OCI-M2 (cell line): ENCODE measurements around the gene PARG.
"Not testable (repeated sequence)": the region's sequence is repeated elsewhere in the genome, so short reads cannot be mapped to it uniquely, and the experiment has no call there.

Experiments used
- DNase-seq: peaks from one replicate; lab custom pipeline; 2025; ENCODE audit not compliant: unreplicated experiment; lab: John Stamatoyannopoulos, UW

Gene PARG

GRCh38 chr10:49908290-49909080, 33.3 kb downstream of the PARG start:
- DNase-seq: not testable (repeated sequence)

GRCh38 chr10:49903829-49904228, 38.0 kb downstream of the PARG start:
- DNase-seq: not testable (repeated sequence)

GRCh38 chr10:49900406-49900805, 41.4 kb downstream of the PARG start:
- DNase-seq: not testable (repeated sequence)

GRCh38 chr10:49899999-49900398, 41.8 kb downstream of the PARG start:
- not testable (repeated sequence) for DNase-seq

- not testable (repeated sequence) for DNase-seq
Observed at GRCh38 chr10:49890025-49890424, 51.8 kb downstream of the PARG start.

GRCh38 chr10:49884739-49885331, 57.0 kb downstream of the PARG start:
- DNase-seq: not testable (repeated sequence)

GRCh38 chr10:49883852-49884251, 58.0 kb downstream of the PARG start:
- DNase-seq: not testable (repeated sequence)

DNA sequence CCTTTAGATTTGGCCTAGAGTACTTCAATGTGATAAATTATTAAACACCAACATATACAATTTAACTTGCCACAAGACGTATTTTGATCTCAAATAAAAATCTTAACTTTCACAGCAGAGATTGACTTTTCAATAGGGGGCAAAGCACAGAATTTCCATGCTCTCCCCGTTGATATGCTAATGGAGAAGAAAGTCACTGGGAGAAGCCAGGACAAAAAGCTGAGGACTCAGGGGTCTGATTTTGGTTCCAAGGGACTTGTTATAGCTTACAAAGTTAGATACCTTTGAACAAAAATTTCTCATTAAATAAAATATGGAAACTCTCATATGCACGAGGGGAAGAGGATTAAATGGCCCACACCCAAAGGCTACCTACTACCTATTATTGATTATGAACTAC, 59.5 kb downstream of the PARG start:
- not testable (repeated sequence) for DNase-seq

DNA sequence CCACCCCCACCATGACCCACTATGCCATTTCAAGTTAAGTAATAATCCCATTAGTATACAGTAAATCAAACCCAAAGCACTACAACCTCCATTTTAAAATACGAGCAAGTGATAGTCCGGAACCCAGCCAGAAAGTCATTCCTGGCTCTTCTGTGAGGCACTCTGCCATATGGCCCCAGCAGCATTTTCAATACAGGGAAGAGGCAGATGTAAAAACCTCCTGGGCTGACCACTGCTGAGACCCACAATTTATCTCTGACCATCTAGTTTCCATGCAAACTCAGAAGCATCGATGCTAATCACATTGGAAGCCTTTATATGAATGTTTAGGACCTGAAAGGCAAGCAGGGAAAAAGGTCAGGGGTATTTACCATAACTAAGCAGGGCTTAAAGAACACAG, 69.1 kb downstream of the PARG start:
- DNase-seq: not testable (repeated sequence)

DNA sequence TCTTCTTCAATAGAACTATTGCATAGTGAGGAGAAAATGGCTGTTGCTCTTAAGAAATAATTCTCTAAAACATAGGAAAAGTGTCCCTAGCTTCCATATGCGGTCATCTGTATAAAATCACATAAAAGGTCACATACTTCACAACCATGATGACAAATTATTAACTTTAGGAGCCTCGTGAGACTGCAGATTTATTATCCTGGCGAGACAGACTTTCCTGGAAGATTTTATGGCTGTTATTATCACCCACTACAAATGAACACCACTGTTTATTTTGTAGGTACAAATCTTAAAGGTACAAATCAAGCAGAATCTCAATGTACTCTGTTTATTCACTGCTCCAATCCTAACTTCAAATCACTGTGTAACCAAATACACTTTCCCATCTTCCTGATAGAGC, 70.4 kb downstream of the PARG start:
- not testable (repeated sequence) for DNase-seq

DNA sequence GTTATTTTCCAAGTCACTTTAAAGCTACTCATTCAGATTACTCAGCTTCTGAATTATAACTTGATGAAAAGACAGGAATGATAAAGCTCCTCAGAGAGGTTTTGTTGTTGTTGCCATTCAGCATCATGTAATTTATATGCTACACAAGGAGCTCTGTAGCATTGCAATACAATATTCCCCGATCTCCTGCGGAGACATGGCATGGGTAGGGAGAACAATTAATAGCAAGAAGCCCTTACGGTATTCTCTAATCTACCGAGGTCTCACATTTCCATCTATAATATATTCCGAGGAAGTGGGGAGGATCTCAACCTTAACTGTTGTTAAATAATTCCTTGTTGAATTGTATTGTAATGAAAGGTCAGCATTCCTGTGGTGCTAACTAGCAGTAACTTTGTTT, 81.9 kb downstream of the PARG start:
- not testable (repeated sequence) for DNase-seq

GRCh38 chr10:49858697-49859382, 83.0 kb downstream of the PARG start:
- DNase-seq: not testable (repeated sequence)

- not testable (repeated sequence) for DNase-seq
Observed at GRCh38 chr10:49849520-49849919, 92.3 kb downstream of the PARG start.

DNA sequence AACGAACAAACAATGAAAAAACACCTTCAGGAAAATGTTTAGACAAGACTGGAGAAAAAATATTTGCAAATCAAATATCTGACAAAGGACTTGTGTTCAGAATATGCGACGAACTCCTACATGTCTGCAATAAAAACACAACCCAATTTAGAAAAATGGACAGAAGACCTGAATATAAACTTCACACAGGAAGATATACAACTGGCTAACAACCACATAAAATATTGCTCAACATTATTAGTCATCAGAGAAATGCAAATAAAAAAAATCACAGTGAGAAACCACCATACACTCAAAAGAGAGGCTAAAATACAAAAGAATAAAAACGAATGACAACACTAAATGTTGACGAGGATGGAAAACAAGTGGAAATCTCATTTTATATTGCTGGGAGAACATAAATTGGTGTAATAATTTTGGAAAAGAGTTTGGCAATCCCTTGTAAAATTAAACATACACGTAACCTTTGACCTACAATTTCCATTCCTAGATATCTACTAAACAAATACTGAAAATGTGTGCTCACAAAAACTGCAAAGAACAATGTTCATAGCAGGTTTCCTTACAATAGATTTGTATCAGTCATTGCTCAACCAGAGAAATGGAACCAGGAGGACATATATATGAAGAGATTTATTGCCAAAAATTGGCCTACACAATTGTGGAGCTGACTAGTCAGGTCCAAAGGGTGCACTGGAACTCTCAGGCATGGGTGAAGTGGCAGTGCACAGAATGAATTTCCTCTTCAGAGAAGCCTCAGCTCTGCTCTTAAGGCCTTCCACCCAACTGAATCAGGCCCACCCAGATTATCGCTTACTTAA, 96.8 kb downstream of the PARG start:
- DNase-seq: no peak

DNA sequence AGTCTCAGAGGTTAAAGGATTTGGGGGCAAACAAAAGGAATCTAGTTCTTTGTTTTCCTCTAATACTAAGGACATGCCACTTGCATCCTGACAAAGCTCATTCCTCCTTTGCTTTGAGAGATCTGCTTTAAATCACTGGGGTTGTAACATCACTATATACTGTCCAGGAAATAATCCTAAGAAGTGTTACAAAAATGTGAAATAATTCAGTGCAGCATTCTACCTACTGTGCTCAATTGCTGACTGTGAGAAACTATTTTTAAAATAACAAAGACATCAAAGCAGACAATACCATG, 99.5 kb downstream of the PARG start:
- not testable (repeated sequence) for DNase-seq

DNA sequence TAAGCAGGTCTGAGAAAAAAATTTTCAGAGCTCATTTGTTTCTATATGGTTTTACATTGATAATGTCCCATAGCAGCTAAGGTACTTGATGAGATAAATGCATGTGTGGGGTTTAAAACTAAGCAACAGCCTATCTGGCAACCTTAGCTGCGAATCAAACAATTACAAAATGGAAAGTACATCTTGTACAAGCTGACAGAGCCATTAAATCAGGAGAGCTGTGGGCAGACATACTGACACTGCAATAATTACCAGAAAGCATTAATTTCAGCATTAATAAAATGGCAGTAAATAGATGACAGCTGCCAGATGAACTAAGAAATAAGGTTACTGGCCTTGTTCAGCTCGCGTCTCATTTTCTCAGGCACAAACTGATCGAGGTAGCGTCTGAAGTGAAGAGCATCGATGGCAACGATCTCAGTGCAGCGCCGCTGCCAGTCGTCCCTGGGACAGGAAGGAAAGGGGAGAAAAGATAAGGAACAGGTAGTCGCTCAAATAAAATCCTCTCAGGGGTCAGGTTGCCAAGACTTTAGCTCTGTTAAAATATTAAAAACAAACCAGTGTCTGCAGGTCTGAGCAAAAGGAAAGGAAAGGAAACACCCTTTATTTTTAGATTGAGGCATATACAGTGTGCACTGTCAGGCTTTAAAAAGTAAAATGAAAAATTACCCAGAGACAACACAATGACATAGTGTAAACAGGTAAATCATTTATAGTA, 100.1 kb downstream of the PARG start:
- no peak for DNase-seq

- no peak for DNase-seq
Observed at GRCh38 chr10:49837685-49838084, 104.1 kb downstream of the PARG start.

GRCh38 chr10:49837051-49837478, 104.8 kb downstream of the PARG start:
- no peak for DNase-seq

DNA sequence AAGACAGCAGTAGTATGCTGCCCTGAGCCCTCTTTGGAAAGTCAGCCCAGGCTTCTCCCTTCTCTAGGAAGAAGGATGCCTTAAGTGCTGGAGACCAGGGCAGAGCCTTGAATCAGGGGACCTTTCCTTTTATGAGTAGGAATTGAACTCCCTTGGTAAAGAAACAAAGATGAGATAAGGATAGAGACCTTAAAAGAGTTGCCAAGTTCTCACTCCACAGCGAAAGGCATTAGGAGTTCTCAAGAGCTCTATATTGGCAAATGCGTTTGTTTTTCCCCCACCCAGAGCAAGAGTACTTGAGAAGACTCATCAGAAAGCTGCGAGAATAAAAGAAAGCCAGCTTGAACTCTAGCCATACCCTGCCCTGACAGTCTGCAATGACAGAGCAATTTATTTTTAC, 106.9 kb downstream of the PARG start:
- DNase-seq: no peak

DNA sequence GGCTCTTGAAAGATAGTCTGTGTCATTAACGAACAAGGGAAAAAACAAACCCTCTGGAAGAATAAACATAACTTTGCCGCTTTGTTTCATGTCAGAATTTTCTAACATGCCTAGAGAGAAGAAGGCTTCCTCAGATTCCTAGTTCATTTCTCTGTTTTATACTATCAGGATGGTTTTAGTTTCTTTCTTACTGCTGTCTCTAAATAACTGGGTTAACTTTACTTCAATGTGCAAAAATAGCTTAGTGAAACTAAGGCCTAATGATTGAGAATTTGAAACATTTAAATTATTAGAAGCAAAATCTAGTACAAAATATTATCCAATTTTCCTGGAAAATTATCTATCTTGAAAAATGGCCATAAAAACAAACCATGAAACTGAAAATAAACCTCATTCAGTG, 107.6 kb downstream of the PARG start:
- DNase-seq: no peak

GRCh38 chr10:49833168-49833567, 108.7 kb downstream of the PARG start:
- DNase-seq: no peak
